GM21723 (cell line): ENCODE results near the gene STK24.

Experiments
- ATAC-seq: cut with Tn5 transposase; IDR thresholded peaks from one replicate; pipeline ENCODE4 v1.9.1; 2021; ENCODE audit warnings: mild to moderate bottlenecking, moderate library complexity; ENCODE audit not compliant: unreplicated experiment

STK24 gene

DNA sequence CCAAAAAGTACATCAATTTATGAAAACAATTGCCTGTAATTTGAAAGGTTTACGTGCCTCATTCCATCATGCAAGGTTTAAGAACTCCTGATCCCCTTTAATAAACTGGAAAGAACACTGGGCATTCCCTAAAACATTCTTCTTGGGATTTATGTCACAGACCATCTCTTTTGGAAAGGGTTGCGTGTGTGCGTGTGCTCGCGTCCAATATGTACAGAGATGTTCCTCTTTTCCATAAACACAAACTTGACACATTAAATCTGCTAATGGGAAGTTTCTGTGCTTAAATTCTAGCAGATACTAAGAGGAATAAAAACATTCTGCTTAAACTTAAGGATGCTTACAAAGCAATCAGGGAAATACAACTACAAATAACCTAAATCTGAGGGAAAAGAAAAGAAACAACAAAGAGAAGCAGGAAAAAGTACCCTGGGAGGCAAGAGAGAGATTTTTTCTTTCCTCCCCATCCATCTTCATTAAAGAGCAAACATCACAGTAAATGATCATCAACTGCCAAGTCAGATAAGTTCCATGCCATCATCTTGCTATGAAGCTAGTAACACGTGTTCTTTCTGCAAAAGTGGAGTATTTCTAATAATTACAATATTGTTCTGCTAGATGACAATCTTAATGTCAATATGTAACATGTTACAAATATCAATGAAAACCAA, 83.7 kb downstream of the STK24 start:
- ATAC-seq: no peak

DNA sequence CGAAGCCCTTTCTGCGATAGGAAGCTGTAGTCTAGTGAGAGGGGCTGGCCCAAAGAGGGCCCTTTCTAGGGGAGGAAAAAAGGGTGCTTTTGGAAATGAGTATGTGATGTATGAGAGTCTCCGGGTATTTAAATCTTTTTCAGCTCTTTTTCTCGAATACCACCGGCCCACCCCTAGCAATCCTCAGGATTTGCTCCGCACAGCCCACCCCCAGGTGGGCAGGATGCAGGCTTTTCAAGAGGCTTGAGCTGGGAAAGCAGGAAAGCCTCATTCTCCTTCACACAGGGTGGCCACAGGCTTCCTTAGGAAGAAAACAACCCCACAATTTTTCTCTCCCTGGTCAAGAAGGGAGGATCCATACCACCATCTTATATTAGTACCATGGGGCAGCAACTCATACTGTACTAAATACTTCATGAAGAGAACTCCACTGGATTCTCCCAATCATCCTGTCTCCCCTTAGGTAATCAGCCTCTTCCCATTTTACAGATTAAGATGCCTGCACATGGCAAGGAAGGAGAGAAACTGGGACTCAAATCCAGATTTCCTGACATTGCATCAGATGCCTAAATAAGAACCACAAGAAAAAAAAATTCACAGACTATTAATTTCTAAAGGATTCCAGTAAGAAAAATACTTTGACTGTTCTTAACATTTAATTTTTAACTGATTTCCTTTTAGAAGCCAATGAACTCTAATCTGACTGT, 84.4 kb downstream of the STK24 start:
- no peak for ATAC-seq

DNA sequence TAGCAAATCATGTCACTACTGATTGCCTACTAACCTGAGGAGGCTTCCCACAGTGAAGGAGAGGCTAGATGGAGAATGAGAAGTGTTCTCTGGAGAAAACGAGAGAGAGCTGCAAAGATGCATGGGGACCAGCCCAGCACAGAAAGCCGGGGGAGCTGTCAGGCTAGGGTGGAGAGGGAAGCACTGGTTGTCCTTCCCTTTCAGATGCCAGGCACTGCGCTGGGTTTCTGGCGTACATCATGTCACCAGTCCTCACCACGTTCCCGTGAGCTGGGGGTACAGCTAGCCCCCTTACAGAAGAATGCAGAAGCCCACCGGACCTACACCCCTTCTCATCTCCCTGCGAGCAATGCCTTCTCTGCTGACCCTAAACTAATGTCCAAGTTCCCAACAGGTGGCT, 86.0 kb downstream of the STK24 start:
- ATAC-seq: no peak

DNA sequence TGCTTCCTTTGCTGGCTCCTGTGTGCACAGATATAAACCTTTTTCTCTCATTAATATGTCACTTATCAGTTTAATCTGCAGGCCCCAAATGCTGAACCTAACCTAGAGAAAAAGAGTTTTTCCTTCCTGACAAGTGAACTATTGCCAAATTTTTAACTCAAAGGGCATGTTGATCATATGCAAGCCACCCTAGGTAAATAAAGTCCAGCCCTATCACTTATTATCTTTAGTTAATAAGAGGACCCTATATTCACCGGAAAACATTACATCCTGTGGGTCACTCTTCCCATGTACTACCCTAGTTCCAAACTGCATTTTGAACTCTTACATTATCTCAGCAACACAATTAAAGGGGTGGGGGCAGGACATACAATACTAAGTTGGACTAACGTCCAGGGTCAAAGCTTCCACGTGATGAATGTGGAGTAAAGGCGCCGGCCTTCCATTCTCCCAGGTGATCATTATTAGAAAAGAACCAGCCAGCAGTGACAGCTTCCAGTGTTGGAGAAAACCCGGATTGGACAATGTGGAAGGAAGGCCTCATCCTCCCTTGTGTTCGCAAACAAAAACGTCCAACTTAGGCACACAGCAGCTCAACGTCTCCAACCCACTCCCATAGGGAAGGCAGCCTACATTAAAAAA, 86.6 kb downstream of the STK24 start:
- ATAC-seq: no peak

DNA sequence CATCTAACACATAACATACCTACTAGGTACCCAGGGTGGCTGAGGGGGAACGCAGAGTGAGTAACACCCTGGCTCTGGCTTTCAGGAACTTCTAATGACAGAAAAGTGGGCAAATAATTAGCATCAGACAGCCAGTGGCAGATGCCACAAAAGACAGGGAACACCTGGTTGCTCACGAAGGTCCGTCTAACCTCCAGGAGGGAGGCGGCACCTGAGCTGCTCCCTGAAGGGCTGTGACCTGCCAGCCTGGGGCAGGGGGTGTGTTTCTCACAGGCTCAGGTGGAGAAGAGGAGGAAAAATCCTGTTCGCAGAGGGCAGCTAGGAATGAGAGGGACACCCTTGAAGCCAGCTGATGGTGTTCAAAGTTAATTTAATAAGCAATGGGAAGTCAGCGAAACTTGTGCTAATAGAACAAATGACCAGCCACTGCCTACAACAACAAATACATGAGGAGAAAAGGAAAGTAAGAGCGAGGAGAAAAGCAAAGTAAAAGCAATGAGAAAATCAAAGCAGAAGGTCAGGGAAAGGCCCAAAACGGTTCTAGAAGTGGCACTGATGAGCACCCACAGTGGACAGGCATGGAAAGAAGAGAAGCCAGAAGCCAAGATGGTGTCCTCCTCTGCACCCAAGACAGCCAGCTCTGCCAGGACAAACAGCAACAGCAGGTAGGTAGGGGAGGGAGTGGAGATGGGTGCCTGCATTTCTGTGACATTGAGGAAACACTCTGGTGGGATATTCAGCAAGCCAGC, 87.3 kb downstream of the STK24 start:
- no peak for ATAC-seq

DNA sequence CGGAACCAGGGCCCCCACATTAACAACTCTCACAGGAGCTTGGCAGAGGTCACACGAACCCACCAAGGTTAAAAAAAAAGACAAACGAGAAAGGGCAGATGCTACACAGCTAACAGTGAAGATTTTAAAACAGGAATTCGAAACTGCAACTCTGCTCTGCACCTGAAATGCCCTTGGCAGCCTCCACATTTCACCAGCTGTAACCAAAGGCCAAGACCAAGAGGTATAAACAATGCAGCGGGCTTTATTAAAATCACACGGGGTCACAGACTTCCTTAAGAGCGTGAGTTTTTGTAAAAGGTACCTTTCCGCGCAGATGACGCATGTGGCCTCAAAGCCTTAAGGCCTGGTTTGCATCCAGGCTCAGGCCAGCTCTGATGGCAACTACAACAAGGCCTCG, 88.2 kb downstream of the STK24 start:
- peak; percentile 72 for ATAC-seq

DNA sequence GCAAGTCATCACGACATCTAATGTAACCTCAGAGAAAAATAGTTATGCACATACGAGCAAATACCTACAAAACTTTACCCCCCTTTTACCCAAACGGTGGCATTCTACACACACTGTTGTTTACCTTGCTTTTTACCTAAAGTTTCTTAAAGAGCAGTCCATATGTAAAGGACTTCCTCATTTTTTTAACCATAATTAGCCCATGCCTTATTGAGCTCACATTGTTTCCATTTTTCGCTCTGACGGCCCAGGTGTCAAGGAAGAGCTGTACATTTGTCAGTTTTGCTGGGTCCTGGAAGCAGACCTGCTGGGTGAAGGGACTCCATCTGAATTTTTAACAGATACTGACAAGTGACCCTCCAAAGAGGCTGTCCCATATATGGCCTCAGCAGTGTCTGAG, 89.4 kb downstream of the STK24 start:
- ATAC-seq: peak; percentile 32

DNA sequence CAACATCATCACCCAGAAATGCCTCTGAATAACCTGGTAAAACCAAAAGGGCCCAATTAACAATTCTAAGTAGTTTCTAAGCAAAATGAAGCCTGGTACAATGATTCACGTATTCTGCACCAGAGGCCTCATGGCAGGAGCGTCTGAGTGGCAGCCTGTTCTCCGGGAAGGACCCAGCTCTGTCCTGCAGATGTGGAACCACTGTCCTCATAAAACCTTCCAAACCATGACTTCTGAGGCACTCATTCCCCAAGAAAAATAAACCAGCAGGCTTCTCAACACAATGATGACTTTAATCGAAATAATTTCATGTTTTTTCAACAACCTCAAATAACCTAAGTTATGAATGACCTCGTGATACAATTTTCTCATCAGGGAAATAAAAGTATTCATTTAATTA, 89.9 kb downstream of the STK24 start:
- ATAC-seq: no peak

DNA sequence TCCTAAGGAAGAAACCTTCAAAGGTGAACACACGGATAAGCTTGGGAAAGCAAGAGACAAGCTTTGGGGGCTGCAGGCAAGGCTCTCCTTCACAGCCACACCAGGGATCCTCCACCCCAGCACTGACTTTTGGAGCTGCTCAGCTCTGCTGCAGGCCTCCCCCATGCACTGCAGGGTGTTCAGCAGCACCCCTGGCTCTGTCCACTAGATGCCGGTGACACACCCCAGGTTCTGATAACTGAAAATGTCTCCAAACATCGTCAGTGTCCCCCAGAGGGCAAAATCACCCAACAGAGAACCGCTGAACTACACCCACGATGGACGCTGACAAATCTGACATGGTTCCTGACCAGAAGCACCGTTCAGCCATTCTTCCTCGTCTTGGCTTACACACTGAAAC, 90.5 kb downstream of the STK24 start:
- no peak for ATAC-seq

DNA sequence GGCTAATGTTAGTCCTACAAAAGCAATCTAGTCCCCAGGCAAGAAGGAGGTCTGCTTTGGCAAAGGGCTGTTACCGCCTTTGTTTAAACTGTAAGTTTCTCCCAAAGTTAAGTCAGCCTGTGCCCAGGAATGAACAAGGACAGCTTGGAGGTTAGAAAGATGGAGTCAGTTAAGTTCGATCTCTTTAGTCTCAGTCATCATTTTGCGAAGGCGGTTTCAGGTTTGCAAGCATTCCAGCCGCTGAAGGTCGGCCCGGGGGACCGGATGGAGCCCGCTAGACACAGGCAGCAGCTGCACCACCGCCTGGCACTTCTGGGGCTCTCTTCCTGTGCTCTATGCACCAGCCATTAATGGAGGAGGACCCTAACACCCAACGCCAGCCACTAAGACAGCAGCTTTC, 91.3 kb downstream of the STK24 start:
- no peak for ATAC-seq

DNA sequence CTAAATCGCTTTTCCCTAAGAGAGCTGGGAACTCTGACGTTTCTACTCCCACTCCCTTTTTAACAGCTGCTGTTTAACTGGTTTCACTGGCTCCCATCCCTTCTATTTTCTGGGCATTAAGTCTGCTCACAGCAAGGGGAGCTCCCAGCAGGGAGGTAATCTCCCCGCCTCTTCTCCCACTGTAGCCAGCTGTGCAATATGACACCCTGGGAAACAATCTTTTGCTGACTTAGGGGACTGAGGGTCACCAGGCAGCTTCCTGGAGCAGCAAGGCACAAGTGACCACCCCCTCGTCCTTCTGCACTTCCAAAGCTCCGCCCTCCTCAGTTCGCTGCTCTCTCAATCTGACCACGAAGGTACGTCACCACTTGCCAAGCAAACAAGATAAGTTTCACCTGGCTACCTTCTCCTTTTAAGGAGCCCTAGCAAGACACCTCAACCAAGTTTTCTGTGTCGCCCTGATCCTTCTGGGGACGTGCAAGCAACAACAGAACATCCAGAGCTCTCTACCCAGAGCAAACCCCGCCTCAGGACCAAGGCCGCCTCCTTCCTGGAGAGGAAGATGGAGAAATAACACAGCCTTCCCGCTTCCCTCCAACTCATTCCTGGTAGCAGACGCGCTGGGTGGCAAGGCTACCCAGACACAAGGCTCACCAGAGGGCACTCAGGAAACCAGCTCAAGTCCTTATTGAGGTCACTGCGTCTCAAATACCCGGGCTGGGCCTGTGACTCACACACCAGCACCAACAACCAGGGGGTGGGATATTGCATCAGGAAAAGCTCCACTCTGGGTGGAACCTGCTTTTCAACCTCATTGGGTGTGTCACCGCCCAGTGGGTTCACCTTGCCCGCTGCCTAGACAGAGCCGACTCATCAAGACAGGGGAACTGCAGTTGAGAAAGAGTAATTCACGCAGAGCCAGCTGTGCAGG, 92.4 kb downstream of the STK24 start:
- ATAC-seq: peak; percentile 37

DNA sequence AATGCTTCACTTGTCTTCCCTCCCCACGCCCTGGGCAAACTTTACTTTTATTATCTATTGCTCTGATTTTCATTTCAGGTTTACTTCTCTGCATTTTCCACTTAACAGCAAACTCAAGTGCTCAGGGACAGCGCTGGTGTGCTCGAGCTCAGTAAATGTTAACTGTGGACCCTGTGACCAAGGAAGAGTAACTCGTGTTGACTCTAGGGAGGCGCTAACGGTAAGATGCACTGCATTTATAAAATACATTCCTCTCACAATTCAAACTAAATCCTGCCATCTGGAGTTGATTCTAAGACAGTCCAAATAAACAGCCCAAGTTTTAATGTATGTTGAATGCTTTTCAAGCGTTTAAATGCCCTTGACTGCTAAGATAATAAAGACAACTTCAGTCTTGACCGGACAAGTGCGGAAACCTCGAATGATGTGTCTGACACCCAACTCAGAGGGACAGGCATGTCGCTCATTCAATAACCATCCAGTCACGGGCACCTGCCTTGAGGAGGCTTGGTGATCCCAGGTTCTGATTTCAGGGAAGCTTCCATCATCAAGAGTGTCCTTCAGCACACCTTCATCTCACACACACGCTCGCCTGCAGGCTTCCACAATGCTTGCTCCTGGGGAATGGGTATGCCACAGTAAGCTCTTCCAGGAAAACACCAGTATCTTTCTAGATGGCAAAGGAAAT, 93.2 kb downstream of the STK24 start:
- ATAC-seq: no peak

DNA sequence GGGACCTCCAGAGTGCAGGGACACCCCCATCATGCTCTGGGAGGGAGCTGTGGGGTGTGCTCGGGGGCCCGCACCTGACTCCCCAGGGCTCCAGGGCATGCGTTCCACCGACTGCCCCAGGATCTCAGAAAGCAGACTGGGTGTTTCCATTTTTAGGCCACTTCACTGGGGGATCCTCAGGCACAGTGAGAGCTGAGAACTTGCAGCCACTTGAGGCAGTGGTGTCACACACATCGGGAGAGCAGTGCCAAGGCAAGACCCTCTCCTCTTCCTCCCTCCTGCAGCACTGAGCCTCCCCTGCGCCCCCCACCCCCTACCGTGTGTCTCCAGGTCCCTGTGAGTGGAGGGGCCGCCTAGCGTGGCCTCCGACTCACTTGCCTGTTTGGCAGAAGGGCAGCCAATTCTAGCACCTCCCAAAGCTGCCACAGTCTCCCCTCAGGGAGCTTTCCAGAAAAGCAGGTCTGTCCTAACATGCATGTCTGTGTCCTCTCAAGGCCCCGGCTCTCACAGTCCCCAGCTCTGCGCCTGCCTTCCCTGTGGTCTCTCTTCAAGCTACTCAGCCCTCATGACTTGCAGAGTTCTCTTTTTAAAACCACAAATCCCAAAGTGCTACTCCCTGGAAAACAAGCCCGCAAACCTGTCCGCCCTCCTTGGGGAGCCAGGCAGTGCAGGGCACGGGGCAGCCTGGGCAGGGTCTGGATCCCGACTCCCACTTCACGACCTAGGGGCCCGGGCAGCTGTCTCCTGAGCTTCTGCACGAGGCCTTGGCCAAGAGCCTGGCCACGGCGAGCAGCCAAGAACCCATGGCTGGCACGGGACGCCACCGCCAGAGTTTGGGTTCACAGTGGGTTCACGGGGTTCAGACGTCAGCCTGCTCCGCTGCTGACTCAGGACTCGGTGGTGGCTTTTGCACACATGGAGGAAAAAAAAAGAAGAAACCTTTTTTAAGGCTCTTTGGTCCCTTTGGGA, 94.1 kb downstream of the STK24 start:
- no peak for ATAC-seq

DNA sequence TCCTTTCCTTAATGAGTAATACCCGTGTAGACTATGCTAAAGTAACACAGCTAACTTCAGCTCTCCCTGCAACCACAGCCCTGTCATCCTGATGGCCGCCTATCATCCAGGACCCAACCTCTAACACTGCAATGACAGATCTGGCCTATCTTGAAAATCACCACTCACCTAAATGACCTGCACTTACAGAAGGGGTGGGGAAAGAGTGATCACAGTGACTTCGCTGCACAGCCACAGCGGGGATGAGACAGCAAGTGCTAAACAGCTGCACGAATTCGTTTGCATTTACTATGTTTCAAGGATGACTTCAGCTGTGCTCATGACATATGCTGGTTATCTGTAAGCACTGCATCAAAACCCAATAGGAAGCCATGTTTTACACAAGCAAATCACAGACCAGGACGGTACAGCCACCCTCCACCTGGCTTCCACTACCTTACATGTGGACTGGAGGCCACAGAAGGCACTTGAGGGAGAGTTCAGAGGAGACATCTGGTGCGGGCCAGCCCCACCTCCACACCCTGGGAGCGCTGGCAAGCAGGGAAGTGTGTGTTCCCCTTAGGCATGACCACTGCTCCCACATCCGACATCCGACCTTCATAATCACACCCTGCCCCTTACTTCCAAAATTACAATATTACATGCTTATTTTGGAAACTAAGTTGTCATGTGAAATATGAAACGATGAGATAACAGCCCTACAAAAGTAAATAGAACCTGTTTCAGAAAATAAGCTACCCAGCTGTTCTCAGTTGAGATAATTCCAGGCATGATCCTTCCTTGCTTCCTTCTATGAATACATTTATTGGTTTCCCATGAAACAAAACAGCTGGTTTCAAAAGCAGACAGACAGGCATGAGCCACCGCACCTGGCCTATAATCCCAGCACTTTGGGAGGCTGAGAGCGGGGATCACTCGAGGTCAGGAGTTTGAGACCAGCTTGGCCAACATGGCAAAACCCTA, 95.7 kb downstream of the STK24 start:
- ATAC-seq: no peak

DNA sequence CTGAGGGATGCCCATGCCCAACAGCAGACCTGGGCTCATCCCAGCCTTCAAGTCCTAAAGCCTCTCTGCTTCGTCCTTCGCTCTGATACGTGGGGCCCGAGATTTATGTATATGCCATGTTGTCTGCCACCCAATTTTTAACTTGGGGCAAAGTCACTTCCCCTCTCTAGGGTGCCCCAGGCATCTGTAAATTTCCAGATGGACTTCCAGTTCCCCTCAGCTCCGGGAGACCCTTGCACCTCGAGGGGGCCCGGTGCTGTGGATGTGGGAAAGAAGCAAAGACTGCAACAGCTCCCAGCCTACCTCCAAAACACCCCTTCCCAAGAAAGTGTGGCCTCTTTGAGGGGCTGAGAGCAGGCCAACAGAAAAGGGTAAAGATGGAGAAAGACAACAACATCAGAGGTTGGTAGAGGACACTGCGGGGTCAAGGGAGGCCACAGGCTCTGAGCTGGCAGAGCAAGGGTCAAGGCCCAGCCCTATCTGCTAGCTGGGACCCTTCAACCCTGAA, 97.4 kb downstream of the STK24 start:
- no peak for ATAC-seq

DNA sequence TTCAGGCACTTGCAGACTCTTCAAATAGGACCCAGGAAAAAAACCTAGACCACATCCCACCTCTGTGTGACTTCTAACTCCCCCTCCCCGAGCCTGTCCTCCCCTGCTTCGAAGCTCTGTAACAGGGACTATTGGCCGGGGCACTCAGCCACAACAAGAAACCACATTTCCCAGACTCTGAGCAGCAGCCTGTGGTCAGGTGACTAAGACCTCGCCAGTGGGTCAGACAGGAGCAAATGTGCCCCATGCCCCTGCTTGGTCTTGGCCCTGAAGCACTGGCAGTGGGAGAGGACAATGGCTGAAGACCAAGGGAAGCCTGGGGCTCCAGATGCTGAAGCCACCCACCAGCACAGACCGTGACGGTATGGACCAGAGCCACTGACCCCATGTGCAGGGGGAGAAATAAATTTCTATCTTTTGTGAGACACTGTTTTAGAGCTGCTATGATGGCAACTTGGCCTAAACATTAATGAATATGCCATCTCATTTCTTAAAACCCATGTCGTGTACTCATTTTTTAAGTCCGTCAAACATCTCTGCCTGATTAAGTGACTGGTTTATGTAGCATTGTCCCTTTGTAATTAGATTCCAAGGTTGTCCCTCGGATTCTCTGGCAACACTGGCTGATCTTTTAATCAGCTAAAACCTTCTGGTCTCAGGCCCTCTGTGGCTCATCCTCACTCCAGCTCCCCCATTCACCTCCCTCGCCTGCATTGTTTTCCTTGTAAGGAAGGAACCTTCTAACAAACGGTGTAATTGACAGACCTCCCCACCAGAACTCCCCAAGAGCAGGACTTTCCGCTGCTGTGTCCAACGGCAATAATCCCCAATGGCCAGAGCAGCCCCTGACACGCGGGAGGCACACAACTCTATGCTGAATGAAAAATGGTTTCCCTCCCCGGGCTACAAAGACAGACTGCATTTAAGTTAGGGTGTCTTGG, 98.4 kb downstream of the STK24 start:
- ATAC-seq: peak; percentile 46
